ENCODE results near the gene DCN.
"Not testable (repeated sequence)": the region's sequence is repeated elsewhere in the genome, so short reads cannot be mapped to it uniquely, and the experiment has no call there.

The DCN gene, protein sequence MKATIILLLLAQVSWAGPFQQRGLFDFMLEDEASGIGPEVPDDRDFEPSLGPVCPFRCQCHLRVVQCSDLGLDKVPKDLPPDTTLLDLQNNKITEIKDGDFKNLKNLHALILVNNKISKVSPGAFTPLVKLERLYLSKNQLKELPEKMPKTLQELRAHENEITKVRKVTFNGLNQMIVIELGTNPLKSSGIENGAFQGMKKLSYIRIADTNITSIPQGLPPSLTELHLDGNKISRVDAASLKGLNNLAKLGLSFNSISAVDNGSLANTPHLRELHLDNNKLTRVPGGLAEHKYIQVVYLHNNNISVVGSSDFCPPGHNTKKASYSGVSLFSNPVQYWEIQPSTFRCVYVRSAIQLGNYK

GRCh38 chr12:91182636-91183455 lies at the start of gene DCN:
DCN (minus strand) TSS chr12:91182817; CDS start chr12:91178552, 4,265 bp downstream.
- no peak for DNase-seq

DNA sequence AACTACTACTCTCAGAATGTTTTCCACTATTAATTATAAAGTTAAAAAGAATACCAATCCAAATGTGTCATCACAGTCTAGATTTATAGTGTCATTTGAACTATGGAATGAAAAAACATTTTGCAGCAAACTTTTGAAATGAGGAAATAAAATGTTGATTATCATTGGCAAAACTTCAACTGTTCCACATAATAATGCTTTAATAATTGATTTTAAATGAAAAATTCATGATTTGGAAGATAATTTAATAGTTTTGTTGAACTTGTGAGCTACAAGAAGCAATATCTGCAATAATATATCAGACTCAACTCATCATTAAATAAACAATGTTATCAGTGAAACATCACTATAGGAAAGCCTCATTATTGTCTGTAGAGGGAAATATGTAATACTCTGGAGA lies 48.2 kb upstream of the DCN start:
- no peak for DNase-seq

DNA sequence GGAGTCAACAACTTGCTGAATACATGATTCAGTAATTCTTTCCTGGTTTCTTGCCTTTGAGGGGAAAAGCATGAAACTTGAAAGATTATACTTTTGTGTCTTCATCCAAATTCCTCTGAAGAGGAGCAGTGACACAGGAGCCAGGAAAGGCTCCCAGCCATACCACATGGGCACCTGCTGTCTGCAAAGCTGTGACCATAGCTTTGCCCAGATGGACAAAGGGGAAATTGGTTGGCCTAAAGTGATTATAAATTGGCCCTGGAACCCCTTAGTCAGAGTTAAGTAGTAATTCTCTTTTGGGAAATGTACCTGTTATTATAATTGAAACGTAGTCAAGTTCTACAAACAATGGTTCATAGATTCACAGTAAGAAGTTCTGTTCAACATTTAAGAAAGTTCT lies 44.3 kb upstream of the DCN start:
- no peak for DNase-seq

GRCh38 chr12:91225316-91225715 lies 42.7 kb upstream of the DCN start:
- no peak for DNase-seq

- DNase-seq: no peak
Measured at GRCh38 chr12:91224401-91224800, 41.8 kb upstream of the DCN start.

DNA sequence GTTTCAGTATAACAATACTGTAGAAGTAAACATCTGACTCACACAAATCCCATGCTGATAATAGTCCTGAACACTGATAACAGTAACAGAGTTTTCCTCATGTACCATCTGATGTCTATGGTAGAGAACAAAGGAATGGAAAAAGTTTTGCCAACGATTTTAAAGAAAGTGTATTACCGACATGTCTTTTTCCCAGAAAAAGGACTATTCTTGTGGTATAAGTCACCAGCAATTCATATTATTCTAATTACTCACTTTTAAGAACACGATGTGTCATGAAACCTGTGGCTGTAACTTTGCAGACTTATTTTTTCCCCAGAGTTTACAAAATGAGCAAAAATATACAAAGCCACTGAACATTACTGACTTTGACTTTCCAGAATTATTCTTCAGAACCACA lies 40.1 kb upstream of the DCN start:
- no peak for DNase-seq

GRCh38 chr12:91219919-91220318 lies 37.3 kb upstream of the DCN start:
- no peak for DNase-seq

DNA sequence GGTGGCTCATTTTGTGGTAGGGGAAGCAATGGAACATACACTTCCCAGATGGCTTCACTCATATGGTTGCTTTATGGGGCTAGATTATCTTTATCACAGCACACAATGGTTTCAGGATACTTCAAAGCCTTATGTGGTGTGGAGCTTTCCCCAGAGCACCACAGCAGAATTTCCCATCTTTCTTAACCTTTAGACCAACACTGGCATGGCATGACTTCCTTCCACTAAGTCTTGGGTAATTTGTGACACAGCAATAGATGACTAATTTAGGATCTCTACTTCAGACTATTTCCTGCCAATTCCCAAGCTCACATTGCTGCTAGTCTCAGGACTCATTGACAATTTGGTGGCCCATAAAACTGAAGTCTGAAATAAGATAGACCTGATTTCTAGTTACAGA lies 36.9 kb upstream of the DCN start:
- DNase-seq: no peak

DNA sequence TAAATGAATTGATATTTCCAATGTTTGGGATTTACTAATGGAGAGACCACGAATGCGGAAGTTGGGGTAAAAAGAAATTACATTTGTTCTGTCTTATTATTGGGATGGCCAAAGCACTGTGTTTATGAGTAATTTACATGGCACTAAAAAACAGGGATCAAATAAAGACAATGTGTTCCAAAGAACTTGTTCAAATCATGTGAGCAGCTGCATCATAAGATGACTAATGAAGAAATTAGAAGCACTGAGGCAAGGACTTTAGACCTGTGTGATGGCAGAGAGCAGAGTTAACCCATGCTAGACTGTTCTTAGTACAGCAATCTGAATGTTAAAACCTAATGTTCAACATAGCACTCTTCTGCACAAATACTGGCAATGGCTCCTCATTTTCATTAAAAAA lies 34.3 kb upstream of the DCN start:
- DNase-seq: no peak

DNA sequence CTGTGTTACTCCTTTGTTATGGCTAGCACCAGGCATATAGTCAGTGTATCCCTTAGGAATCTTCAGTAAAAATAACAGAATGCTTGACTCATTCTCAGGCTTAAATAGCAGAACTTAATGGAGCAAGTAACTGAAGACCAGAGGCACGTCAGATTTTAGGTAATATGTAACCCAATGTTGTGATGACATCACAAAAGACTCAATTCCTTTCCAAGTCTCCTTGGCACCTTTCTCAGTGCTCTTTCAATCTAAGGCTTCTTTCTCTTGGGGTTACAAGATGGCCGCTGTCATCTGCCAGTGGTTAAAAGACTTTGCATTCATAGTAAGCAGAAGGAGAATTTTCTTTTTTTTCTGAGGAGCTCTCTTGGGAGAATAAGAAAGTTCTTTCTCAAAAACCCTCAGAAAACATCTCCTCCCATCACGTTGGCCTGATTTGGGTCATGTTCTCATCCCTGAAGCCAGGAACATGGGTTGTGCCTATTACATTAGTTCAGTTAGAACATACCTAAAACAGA lies 33.4 kb upstream of the DCN start:
- DNase-seq: no peak

DNA sequence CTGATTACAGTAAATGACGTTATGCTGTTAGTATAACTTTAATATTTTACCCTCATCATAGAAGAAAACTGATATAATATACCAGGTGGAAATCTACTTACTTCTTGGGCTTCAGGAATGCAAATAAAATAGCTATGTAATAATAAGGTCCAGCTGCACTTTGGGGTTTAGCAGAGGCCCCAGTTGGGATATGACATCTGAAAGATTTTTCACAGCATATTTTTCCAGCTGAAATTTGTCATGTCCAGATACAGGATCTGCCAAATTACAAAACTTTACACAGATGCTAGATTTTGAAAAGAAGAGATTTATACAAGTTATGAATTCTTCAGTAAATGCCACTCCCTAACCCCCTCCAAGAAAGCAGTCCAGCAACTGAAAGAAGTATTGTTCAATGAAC lies 29.2 kb upstream of the DCN start:
- no peak for DNase-seq

DNA sequence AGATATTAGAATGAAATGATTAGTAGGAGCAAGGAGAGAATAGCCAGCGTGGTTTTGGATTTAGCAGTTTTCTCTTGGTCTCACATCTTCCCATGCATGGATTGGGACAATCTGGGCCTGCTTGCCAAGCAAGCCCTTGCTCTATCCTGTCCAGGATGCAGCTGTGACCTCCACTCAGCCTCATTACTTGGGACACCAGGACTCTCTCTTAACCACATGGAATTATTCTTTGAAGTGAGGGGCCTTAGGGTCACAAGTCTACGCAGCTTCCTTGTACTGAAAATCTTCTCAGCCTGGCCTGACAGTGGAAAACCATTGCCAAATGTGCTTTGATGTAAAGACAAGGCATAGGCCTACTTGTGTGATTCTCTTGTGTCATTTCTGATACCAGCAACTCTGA lies 28.0 kb upstream of the DCN start:
- DNase-seq: no peak

GRCh38 chr12:91210144-91210543 lies 27.5 kb upstream of the DCN start:
- DNase-seq: no peak

GRCh38 chr12:91207301-91207700 lies 24.7 kb upstream of the DCN start:
- DNase-seq: not testable (repeated sequence)

GRCh38 chr12:91205811-91206210 lies 23.2 kb upstream of the DCN start:
- no peak for DNase-seq

DNA sequence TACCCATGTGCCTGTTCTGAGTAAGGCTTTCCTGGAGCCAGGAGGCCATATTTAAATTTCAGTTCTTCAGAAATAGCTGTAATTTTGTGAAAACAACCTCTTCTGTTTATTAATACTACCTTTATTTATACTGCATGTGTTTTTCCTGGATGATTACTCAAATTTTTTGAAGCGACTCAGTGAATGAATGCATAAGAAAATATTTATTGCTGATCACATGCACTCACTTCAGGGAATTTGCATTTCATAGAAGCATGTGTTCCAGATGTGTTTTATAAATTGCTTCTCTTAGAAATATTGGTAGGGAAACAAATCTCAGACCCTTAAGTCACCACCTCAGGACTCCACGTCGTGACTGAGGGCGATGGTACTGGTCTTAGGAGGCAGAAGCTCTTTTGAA lies 21.8 kb upstream of the DCN start:
- DNase-seq: no peak

GRCh38 chr12:91203610-91204009 lies 21.0 kb upstream of the DCN start:
- DNase-seq: no peak

DNA sequence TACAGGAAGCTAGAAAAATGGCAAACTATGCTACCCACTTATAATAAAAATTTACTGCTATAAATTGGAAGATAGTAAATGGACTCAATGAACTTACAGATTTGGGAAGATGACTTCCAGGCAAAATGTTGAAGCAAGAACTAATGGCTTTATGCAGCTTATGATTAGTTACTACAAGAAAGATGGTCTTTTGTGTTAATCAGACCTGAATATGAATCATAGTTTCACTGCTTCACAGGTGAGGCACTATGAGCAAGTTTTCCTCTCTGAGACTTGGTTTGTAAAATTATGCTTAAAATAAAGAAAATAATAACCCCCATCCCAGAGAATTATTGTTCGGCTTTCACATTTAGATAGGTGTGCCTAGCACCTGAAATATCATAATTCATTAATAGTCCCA lies 19.8 kb upstream of the DCN start:
- DNase-seq: no peak

- DNase-seq: no peak
Measured at GRCh38 chr12:91196436-91196835, 13.8 kb upstream of the DCN start.

DNA sequence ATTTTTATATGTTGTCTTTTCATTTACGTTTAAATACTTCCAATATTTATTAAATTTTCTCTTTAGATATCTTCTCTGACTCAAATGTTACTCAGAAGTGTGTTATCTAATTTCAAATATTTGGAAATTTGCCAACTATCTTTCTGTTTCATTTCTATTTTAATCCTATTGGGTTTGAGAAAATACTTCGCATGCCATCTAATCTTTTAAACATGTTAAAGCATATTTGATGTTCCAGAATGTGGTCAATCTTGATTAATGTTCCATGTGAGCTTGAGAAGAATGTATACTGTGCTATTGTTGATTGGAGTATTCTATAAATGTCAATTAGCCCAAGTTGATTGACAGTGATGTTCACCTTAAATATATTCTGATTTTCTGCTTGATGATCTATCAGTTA lies 11.9 kb upstream of the DCN start:
- no peak for DNase-seq

DNA sequence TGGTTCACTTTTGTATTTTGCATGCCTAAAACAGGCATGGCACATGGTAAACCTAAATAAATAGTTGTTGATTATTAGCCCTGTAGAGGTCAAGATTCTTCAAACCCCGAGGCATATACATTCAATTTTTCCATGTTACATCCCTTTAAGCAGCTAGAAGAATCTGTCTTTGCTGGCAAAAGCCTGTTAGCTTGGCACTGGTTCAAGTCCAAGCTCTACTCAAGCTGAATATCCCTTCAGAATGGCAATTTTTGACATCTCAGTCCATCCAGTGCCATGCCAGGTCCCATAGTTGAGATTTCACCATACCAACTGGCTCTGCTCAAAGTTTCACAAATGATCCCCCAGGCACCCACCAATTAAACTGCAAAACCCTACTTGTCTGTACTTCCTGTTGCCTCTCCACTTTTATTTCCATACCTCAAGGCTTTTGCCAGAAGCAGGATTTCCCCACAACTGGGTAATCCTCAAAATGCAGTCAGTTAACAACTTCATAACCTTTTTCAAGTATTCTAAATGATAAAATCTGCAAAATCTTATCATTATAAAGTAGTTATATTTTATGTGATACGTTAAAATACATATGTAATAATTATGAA lies 9.0 kb upstream of the DCN start:
- no peak for DNase-seq

DNA sequence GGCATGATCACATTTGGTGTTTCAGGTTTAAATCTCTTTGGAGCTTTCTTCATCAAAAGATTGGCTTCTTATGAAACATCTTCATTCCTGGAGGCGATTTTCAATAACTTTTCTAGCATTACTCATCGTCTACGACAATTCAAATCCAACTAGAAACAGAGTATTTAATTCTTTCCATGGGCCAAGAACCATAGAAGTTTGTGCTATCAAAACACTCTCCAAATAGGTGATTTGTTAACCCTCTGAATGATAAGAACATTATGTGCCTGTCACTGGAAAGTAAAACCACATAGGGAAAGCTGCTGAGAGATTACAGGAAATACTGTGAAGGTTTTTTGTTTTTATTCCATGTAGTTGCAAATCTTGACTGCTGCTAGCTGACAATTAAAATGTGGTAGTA lies 6.9 kb upstream of the DCN start:
- DNase-seq: no peak

DNA sequence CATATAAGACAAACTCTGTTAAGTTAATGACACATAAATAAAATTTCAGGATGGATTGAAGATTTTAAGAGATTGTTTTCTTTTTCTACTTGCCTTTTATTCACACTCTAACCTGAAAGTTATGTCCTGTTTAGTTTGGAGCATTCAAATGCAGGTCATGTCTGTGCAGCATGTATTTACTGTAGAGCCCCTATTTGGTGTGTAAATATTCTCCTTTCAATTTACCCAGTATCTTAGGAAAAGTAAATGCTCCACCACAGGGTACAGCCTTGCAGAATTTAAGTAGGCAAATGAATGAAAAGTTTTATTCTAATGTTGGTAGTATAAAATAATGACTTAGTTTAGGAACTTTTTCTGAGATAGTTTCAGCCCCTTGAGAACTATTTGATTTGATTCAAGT lies 6.2 kb upstream of the DCN start:
- DNase-seq: no peak

DNA sequence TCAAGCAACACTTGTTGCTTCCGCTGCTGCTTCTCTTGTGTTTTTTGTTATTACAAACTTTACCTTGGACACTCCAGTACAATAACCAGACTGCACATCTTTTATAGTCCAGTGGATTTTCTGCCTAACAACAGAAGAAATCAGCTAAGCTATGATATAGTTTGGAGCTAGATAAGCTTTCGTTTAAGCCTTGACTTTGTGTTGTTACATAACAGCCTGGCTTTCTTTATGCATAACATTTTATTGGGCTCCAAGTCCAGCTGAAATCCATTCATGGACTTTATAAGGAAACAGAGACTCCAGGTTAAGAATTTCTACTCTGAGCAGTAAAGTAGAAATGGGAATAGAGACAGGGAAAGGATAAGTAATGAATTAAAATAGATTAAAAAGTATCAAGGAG lies 3.5 kb upstream of the DCN start:
- no peak for DNase-seq
